ENCODE results near the gene ERN1. TPM values are rescaled to one million over a fixed set of nuclear protein-coding genes. Genes with fewer than 3 reads are reported as not detected.

The ERN1 gene
- total and polyA plus RNA-seq, 2 of the 13 experiments (the other 11 are each of a cell fraction or from before 2014, with no cell fraction given) = 6.0 to 12.7 TPM

DNA sequence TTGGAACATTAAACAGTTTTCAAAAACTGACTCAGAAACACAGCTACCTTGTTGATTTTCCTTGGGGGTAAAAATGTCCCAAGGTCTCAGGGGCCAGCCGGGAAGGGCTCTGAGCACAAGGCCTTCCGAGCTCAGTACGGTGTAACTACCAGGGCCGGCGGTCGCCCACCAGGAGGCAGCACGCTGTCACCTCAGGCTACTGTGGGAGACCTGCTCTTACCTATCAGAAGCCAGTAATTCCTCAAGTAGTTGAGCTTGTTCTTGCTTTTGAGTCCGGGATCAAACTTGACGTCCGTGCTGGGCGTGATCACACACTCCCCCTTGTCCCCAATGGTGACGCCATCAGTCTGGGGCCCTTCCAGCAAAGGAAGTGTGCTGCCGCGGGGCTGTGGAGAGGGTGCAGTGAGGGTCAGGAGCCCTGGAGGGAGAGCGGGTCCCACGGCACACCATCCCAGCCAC lies 66.1 kb downstream of the ERN1 start (continued):
- peak; percentile 43; the same call in 1 of the 2 replicates for TF ChIP-seq KAT8 (CRISPR knock-in tag; IDR thresholded peaks at IDR 0.05)
- 0 out of 2 replicates have a peak, but pooled peaks have one; percentile 70 for TF ChIP-seq FLYWCH1 (CRISPR knock-in tag; IDR thresholded peaks at IDR 0.05)
- TF ChIP-seq SAP130 (CRISPR knock-in tag; IDR thresholded peaks at IDR 0.05; ENCODE audit: low read depth) = peak; percentile 53
- TF ChIP-seq GTF3A (CRISPR knock-in tag; conservative IDR thresholded peaks at IDR 0.05) = no peak
- peak; percentile 32; the same call in 1 of the 2 replicates for TF ChIP-seq ZNF501 (CRISPR knock-in tag; IDR thresholded peaks at IDR 0.05)
- peak; percentile 92 for TF ChIP-seq RAD21 (CRISPR knock-in tag; IDR thresholded peaks at IDR 0.05)
- no peak for TF ChIP-seq SOX13 (IDR thresholded peaks at IDR 0.05)
- TF ChIP-seq SOX13 (CRISPR knock-in tag; conservative IDR thresholded peaks at IDR 0.05 in 1 of 2, IDR thresholded peaks at IDR 0.05 in 1 of 2) = 0 out of 4 replicates have a peak, but pooled peaks of 1 of the 2 experiments have one; percentile 25
- TF ChIP-seq KDM2A (CRISPR knock-in tag; IDR thresholded peaks at IDR 0.05; ENCODE audit: borderline replicate concordance, low read depth) = peak; percentile 67; the same call in 1 of the 2 replicates
- TF ChIP-seq ZNF784 (CRISPR knock-in tag; IDR thresholded peaks at IDR 0.05; ENCODE audit: borderline replicate concordance) = 0 out of 2 replicates have a peak, but pooled peaks have one; percentile 59
- TF ChIP-seq ZNF766 (CRISPR knock-in tag; IDR thresholded peaks at IDR 0.05; ENCODE audit: borderline replicate concordance) = no peak
- no peak for TF ChIP-seq ZFY (CRISPR knock-in tag; IDR thresholded peaks at IDR 0.05)
- TF ChIP-seq AKNA (CRISPR knock-in tag; IDR thresholded peaks at IDR 0.05; ENCODE audit: borderline replicate concordance) = no peak
- TF ChIP-seq ZMYM3 (CRISPR knock-in tag; IDR thresholded peaks at IDR 0.05) = peak; percentile 16; the same call in 1 of the 2 replicates
- TF ChIP-seq, protein P1, sequence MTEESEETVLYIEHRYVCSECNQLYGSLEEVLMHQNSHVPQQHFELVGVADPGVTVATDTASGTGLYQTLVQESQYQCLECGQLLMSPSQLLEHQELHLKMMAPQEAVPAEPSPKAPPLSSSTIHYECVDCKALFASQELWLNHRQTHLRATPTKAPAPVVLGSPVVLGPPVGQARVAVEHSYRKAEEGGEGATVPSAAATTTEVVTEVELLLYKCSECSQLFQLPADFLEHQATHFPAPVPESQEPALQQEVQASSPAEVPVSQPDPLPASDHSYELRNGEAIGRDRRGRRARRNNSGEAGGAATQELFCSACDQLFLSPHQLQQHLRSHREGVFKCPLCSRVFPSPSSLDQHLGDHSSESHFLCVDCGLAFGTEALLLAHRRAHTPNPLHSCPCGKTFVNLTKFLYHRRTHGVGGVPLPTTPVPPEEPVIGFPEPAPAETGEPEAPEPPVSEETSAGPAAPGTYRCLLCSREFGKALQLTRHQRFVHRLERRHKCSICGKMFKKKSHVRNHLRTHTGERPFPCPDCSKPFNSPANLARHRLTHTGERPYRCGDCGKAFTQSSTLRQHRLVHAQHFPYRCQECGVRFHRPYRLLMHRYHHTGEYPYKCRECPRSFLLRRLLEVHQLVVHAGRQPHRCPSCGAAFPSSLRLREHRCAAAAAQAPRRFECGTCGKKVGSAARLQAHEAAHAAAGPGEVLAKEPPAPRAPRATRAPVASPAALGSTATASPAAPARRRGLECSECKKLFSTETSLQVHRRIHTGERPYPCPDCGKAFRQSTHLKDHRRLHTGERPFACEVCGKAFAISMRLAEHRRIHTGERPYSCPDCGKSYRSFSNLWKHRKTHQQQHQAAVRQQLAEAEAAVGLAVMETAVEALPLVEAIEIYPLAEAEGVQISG (CRISPR knock-in tag; IDR thresholded peaks at IDR 0.05) = peak; percentile 19; the same call in 1 of the 2 replicates
- TF ChIP-seq, protein P2, sequence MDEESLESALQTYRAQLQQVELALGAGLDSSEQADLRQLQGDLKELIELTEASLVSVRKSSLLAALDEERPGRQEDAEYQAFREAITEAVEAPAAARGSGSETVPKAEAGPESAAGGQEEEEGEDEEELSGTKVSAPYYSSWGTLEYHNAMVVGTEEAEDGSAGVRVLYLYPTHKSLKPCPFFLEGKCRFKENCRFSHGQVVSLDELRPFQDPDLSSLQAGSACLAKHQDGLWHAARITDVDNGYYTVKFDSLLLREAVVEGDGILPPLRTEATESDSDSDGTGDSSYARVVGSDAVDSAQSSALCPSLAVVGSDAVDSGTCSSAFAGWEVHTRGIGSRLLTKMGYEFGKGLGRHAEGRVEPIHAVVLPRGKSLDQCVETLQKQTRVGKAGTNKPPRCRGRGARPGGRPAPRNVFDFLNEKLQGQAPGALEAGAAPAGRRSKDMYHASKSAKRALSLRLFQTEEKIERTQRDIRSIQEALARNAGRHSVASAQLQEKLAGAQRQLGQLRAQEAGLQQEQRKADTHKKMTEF (CRISPR knock-in tag; IDR thresholded peaks at IDR 0.05) = 0 out of 2 replicates have a peak, but pooled peaks have one; percentile 25
- 0 out of 2 replicates have a peak, but pooled peaks have one; percentile 62 for TF ChIP-seq CCDC6 (CRISPR knock-in tag; IDR thresholded peaks at IDR 0.05)
- TF ChIP-seq, protein P3, sequence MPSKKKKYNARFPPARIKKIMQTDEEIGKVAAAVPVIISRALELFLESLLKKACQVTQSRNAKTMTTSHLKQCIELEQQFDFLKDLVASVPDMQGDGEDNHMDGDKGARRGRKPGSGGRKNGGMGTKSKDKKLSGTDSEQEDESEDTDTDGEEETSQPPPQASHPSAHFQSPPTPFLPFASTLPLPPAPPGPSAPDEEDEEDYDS (CRISPR knock-in tag; IDR thresholded peaks at IDR 0.05) = 0 out of 2 replicates have a peak, but pooled peaks have one; percentile 19
- TF ChIP-seq NFKB2 (CRISPR knock-in tag; IDR thresholded peaks at IDR 0.05; ENCODE audit: borderline replicate concordance) = peak; percentile 58; the same call in 1 of the 2 replicates
- peak; percentile 41; the same call in 1 of the 2 replicates for TF ChIP-seq SOX5 (CRISPR knock-in tag; IDR thresholded peaks at IDR 0.05; ENCODE audit: borderline replicate concordance)

Data from HepG2 (cell line).